RWPE1 (cell line): ENCODE results near the gene GPR37L1.

Source experiments
- CTCF ChIA-PET: fragments of 350-600 bp; sonication (Branson Sonifier 250); formaldehyde crosslinking; extraction: SDS; loops from one replicate; lab custom pipeline; 2021; lab: Yijun Ruan, JAX
- POLR2A ChIA-PET: fragments of 400-600 bp; formaldehyde crosslinking; extraction: SDS; loops from one replicate; lab custom pipeline; 2020; ENCODE audit warnings: antibody characterized with exemption; ENCODE audit not compliant: low non-redundant PET; lab: Yijun Ruan, JAX
- DNase-seq: peaks from one replicate; pipeline ENCODE4 v3.0.0; 2012; ENCODE audit warnings: low spot score
- H3K27ac ChIP-seq: fragments of 450-650 bp; 2 replicates; pipeline ENCODE4 v1.5.1; 2017
- CTCF ChIP-seq: fragments of 450-650 bp; conservative IDR thresholded peaks from 2 replicates; pipeline ENCODE4 v1.5.1; 2017; ENCODE audit warnings: low read depth, mild to moderate bottlenecking

The GPR37L1 gene

GRCh38 chr1:202161151-202162046, 38.7 kb downstream of the GPR37L1 start:
- DNase-seq, result no peak
- TF ChIP-seq CTCF, result no peak
- CTCF ChIA-PET, result interaction anchor here (0.6 to 0.7 kb wide), 2 partner anchors 163 to 518 kb away, joined by 3 read pairs; no protein-coding TSS in a partner anchor
- H3K27ac ChIP-seq, result no peak overlapping the region
- POLR2A ChIA-PET, result no interaction called here

DNA sequence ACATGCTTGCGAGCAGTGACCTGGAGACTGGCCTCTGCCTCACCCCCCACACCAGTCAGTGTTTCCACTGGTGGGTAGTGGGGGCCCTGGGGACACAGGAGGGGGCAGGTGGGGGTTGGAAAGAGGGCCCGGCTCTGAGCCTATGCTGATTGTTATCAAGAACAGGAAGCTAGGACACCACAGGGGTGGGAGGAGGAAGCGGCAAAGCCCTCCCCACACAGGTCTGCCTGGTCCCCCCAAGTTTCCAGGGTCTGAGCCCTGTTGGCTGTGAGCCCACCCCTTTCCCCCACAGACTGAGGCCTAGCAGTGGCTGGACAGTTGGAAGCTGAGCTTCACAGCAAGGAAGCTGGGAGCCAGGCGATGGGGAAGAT, 39.3 kb downstream of the GPR37L1 start:
- DNase-seq, result no peak
- no peak overlapping the region for H3K27ac ChIP-seq
- no peak for TF ChIP-seq CTCF
- CTCF ChIA-PET, result interaction anchor here (0.6 to 1.2 kb wide), 4 partner anchors 8 to 355 kb away, joined by 3 to 4 read pairs (median 3); no protein-coding TSS in a partner anchor
- POLR2A ChIA-PET, result interaction anchor here (0.5 kb wide), 1 partner anchor 86 kb away, joined by 3 read pairs; no protein-coding TSS in a partner anchor

DNA sequence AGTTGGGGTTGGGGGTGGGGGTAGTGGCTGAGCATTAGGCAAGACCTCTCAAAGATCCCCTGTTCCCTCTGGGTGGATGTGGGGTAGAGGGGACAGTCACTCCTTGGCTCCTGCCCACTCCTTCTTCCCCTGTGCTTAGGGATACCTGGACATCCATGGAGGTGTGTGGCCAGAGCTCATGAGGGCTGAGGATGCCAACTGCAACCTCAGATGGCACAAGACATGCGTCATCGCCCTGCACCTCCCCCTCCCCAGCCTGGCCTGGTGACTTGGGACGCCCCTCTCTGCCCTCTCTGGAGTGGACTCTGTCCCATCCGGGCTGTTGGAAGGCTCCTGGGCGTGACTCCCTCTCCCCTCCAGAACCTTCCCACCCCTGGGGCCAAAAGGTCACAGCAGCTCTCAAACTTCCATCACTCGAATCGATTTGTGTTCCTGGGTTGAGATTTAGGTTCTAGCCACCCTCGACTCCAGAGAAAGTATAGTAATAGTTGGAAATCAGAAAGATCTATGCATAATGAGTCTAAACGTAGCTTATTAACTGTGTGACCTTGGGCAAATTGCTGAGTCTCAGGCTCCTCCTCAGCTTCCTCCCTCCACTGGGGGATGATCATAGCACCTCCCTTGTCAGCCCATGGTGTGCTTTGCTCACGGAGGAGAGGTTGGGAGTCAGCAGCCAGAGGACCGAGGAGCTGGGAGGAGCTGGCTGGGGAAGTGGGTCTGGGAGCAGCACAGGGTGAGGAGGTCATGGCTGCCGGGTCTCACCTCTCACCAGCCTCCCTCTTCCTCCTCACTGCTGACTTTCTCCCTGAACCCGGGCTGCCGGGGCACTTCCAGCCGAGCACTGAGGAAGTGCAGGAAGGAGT, 39.9 kb downstream of the GPR37L1 start:
- POLR2A ChIA-PET, result interaction anchor here (0.5 kb wide), 1 partner anchor 85 kb away, joined by 3 read pairs; no protein-coding TSS in a partner anchor
- DNase-seq, result no peak
- no peak overlapping the region for H3K27ac ChIP-seq
- CTCF ChIA-PET, result interaction anchor here (0.5 to 1.3 kb wide), 9 partner anchors 9 to 558 kb away, joined by 3 to 5 read pairs (median 3); no protein-coding TSS in a partner anchor
- TF ChIP-seq CTCF, result no peak

DNA sequence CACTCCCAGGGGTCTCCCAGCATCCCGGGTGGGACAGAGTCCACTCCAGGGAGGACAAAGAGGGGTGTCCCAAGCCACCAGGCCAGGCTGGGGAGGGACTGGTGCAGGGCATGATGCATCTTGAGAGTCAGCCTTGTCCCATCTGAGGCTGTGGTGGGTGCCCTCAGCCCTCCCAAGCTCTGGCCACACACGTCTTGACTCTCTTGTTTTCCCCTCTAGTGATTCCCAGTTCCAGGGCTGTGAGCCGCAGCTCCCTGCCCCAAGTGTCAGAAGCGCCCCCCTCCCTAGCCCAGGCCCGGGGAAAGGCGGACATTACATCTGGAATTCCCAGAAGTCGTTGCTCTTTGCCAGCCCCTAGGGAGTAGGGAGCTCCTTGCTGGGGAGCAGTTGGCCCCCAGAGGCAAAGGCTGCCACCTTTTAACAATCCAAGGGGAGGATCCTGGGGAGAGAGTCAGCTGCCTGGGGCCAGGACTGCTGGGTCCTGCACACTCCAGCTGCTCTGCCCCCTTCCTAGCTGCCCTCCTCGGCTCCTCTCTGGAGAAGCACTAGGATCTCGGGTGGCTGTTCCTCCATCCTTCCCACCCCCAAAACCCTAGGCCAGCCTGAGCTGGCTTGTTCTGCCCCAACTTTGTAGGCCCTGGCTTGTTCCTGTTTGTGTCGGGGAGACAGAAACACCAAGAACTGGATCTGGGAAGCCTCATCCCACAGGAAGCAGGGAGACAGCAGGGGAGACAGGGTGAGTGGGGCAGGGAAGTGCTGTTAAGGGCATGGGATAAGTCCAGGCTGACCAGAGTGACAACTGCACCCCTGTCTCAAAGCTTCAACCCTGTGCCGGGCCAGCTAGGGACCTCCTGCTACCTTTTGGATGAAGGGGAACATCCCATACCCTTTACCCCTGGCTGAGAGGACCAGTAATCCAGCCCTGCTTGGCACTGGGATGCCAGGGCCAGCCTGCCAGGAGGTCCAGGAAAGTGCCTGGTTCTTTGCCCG, 40.9 kb downstream of the GPR37L1 start:
- no peak for DNase-seq
- ChIA-PET POLR2A (no interaction called here), CTCF (interaction anchor here (0.5 to 1.3 kb wide), 6 partner anchors 10 to 164 kb away, joined by 3 to 5 read pairs (median 4); no protein-coding TSS in a partner anchor)
- no peak for TF ChIP-seq CTCF
- no peak overlapping the region for H3K27ac ChIP-seq

DNA sequence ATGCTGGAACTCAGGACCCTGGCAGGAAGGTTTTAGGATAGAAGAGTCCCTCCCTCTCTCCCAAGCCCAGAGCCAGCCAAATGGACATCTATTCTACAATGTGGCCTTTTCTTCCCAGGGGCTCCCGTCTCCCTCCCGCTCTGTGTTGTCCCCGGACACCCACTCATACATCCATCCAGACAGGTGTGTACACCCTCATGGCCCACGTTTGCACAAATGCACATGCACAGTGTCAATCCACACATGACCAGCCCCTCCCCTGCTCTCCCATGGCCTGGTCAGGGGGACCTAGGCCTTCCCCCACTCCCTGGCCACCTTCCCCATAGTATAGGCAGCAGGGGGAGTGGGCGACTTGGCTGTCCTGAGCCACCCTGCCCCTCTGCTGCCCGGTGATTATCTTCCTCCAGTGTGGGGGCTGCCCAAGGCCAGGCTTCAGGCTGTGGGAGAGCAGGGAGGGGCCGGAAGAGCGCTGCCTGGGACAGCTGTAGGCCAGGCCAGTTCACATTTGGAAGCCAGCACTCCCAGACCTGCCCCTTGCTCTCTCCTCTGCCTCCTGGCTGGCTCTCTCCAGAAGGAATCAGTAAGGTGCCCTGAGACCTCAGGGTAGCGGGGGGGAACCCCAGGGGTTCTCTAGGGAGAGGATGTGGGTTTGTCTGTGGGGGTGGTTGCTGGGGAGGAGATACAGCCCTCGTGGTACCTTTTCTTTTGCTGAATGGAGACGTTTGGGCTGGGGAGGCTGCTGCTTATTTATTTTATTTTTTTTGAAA, 41.7 kb downstream of the GPR37L1 start:
- H3K27ac ChIP-seq, result no peak overlapping the region
- no peak for DNase-seq
- no peak for TF ChIP-seq CTCF
- ChIA-PET POLR2A (no interaction called here), CTCF (no interaction called here)
